ENCODE data around the gene AASDH. TPM values are rescaled to one million over a fixed set of nuclear protein-coding genes. Genes with fewer than 3 reads are reported as not detected.
"Not testable (repeated sequence)": the region's sequence is repeated elsewhere in the genome, so short reads cannot be mapped to it uniquely, and the experiment has no call there.

The AASDH gene
- total RNA-seq, 1 donor from 2014 or later = 7.7 TPM

GRCh38 chr4:56405016-56405415 is 17.7 kb upstream of the AASDH start:
- no peak for DNase-seq (ENCODE audit: low spot score)

- DNase-seq (ENCODE audit: low spot score) = no peak
These were observed 13.3 kb upstream of the AASDH start for GRCh38 chr4:56400560-56400959.

- no peak for DNase-seq (ENCODE audit: low spot score)
These were observed 4.0 kb upstream of the AASDH start for GRCh38 chr4:56391270-56391669.

GRCh38 chr4:56389558-56389957 is 2.3 kb upstream of the AASDH start:
- DNase-seq (ENCODE audit: low spot score) = no peak

GRCh38 chr4:56388306-56388705 is 1.0 kb upstream of the AASDH start:
- DNase-seq (ENCODE audit: low spot score) = no peak

- no peak for DNase-seq (ENCODE audit: low spot score)
These were observed 1.2 kb downstream of the AASDH start for GRCh38 chr4:56386091-56386490.

- no peak for DNase-seq (ENCODE audit: low spot score)
These were observed 11.8 kb downstream of the AASDH start for GRCh38 chr4:56375458-56375857.

GRCh38 chr4:56374956-56375355 is 12.3 kb downstream of the AASDH start:
- DNase-seq (ENCODE audit: low spot score) = no peak

- no peak for DNase-seq (ENCODE audit: low spot score)
These were observed 14.5 kb downstream of the AASDH start for GRCh38 chr4:56372774-56373173.

GRCh38 chr4:56371426-56372220 is 15.7 kb downstream of the AASDH start:
- no peak for DNase-seq (ENCODE audit: low spot score)

GRCh38 chr4:56370377-56370776 is 16.9 kb downstream of the AASDH start:
- no peak for DNase-seq (ENCODE audit: low spot score)

- DNase-seq (ENCODE audit: low spot score) = not testable (repeated sequence)
These were observed 24.3 kb downstream of the AASDH start for GRCh38 chr4:56362981-56363380.

GRCh38 chr4:56360071-56360470 is 27.2 kb downstream of the AASDH start:
- DNase-seq (ENCODE audit: low spot score) = no peak

- no peak for DNase-seq (ENCODE audit: low spot score)
These were observed 30.6 kb downstream of the AASDH start for GRCh38 chr4:56356650-56357049.

- DNase-seq (ENCODE audit: low spot score) = no peak
These were observed 38.7 kb downstream of the AASDH start for GRCh38 chr4:56348576-56348975.

- no peak for DNase-seq (ENCODE audit: low spot score)
These were observed 41.8 kb downstream of the AASDH start for GRCh38 chr4:56345458-56345857.

- no peak for DNase-seq (ENCODE audit: low spot score)
These were observed 44.5 kb downstream of the AASDH start for GRCh38 chr4:56342746-56343145.

- DNase-seq (ENCODE audit: low spot score) = no peak
These were observed 56.6 kb downstream of the AASDH start for GRCh38 chr4:56330691-56331090.

- DNase-seq (ENCODE audit: low spot score) = no peak
These were observed 60.9 kb downstream of the AASDH start for GRCh38 chr4:56326363-56326762.

- DNase-seq (ENCODE audit: low spot score) = no peak
These were observed 63.2 kb downstream of the AASDH start for GRCh38 chr4:56324011-56324610.

- no peak for DNase-seq (ENCODE audit: low spot score)
These were observed 64.0 kb downstream of the AASDH start for GRCh38 chr4:56323327-56323726.

GRCh38 chr4:56321251-56321650 is 66.0 kb downstream of the AASDH start:
- DNase-seq (ENCODE audit: low spot score) = no peak

GRCh38 chr4:56320293-56320692 is 67.0 kb downstream of the AASDH start:
- no peak for DNase-seq (ENCODE audit: low spot score)

Data from mesenteric fat pad (tissue), 1 donor.